ENCODE data around the gene EEF1A2.

The EEF1A2 gene

DNA sequence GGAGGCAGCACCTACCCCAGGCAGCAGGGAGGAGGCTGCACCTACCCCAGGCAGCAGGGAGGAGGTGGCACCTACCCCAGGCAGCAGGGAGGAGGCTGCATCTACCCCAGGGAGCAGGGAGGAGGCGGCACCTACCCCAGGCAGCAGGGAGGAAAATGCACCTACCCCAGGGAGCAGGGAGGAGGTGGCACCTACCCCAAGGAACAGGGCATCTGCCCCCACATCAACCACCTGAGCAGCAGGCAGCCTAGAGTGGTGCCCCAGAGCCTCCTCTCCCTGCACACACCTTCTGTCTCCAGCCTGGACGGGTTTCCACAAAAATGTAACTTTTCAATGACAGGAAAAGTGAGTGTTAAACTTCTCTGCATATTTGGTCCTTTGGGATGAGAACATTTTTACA is 36.6 kb downstream of the EEF1A2 start:
- Mint-ChIP-seq H3K27ac (no peak overlapping the region), H3K4me1 (no peaks in the 10 kb centered on the region), H3K9me3 (no peaks in the 10 kb centered on the region), H3K27me3 (ENCODE audit: low read depth) (peaks cover 58% of the 10 kb centered on the region), H3K4me3 (no peak overlapping the region), H3K36me3 (ENCODE audit: low read depth) (no peaks in the 10 kb centered on the region)
- TF ChIP-seq, protein P1, sequence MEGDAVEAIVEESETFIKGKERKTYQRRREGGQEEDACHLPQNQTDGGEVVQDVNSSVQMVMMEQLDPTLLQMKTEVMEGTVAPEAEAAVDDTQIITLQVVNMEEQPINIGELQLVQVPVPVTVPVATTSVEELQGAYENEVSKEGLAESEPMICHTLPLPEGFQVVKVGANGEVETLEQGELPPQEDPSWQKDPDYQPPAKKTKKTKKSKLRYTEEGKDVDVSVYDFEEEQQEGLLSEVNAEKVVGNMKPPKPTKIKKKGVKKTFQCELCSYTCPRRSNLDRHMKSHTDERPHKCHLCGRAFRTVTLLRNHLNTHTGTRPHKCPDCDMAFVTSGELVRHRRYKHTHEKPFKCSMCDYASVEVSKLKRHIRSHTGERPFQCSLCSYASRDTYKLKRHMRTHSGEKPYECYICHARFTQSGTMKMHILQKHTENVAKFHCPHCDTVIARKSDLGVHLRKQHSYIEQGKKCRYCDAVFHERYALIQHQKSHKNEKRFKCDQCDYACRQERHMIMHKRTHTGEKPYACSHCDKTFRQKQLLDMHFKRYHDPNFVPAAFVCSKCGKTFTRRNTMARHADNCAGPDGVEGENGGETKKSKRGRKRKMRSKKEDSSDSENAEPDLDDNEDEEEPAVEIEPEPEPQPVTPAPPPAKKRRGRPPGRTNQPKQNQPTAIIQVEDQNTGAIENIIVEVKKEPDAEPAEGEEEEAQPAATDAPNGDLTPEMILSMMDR (IDR thresholded peaks at IDR 0.05; ENCODE audit: unreplicated experiment in 3 of 3), result no peak

DNA sequence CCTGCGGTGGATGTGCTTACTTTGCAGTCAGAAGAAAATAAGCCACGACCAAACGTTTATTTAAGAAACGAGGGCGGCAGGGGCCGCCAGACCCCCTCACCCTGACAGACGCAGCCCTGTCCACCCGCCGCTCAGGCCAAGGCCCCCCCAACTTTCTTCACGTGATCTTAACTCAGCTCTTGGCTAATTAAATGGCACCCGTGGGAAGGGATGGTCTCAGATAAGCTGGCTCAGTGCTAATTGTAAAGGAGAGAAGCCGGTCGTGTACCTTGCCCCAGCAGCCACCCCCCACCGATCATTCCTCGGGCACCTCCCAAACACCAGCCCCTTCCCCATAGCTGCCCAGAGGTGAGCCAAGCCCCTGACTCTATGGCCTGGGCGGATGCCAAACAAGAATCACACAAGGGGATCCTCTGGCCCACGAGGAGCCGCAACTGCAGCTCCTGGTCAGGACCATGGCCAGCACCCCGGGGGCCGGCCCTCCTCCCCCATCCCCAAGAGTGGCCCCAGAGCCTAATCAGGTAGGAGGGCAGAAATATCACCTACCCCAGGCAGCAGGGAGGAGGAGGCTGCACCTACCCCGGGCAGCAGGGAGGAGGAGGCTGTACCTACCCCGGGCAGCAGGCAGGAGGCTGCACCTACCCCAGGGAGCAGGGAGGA is 37.6 kb downstream of the EEF1A2 start:
- Mint-ChIP-seq H3K9me3 (no peaks in the 10 kb centered on the region), H3K4me1 (no peaks in the 10 kb centered on the region), H3K27me3 (ENCODE audit: low read depth) (peaks cover 57% of the 10 kb centered on the region), H3K4me3 (no peak overlapping the region), H3K36me3 (ENCODE audit: low read depth) (no peaks in the 10 kb centered on the region), H3K27ac (no peak overlapping the region)
- TF ChIP-seq, protein P1 (IDR thresholded peaks at IDR 0.05; ENCODE audit: unreplicated experiment in 3 of 3), result no peak

DNA sequence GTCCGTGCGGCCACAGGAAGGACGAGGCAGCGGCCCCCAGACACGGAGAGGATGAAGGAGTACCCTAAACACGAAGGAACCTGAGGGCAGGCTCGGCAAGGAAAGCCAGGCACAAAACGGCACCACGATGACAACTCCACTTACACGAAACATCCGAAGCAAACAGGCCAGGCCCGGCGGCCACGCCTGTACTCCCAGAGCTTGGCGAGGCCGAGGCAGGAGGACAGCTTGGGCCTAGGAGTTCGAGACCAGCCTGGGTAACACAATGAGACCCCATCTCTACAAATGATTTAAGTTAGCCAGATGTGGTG is 39.9 kb downstream of the EEF1A2 start:
- Mint-ChIP-seq H3K4me1 (peaks cover 3% of the 10 kb centered on the region), H3K36me3 (ENCODE audit: low read depth) (no peaks in the 10 kb centered on the region), H3K27ac (no peak overlapping the region), H3K9me3 (no peaks in the 10 kb centered on the region), H3K4me3 (no peak overlapping the region), H3K27me3 (ENCODE audit: low read depth) (peaks cover 48% of the 10 kb centered on the region)
- TF ChIP-seq, protein P1 (IDR thresholded peaks at IDR 0.05; ENCODE audit: unreplicated experiment in 3 of 3), result no peak

DNA sequence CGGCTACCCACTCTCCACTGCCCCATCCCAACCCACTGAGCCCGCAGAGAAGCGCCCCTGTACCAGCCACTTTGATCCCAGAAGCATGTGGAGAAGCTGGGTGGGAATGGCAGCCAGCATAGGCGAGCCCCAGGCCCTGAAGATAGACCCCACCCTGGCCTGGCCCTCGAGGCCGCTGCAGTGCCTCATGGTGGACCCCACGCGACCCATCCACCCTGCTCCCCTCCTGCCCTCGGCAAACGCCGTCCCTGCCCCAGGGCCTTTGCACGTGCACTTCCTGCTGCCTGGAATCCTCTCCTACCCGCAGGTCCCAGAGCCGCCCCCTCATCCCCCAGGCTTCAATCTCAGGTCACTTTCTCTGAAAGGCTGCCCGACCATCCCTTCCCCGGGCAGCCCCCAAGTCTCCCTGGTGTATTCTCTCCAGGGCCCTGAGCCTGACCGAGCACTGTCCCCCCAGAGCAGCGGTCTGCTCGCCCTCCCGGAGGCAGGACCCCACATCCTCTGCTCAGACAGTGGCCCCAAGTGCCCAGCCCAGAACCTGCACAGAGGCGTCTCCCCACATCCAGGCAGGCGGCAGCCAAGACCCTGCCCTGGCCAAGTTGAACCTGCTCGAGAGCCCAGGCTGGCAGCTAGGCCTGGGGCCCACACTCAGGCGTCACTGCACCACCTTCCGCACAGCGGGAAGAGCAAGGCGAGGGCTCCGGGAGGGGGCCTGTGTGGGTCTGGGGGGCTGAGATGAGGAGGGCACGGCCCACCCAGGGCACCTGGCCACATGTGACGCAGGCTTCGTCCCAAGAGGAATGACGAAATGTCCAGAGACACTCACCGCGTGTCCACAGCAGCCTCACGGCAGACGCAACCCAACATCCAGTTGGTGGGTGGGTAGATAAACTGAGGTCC is 40.5 kb downstream of the EEF1A2 start:
- H3K27ac Mint-ChIP-seq, result no peak overlapping the region
- no peaks in the 10 kb centered on the region for H3K36me3 Mint-ChIP-seq (ENCODE audit: low read depth)
- H3K9me3 Mint-ChIP-seq, result no peaks in the 10 kb centered on the region
- H3K27me3 Mint-ChIP-seq (ENCODE audit: low read depth), result peaks cover 46% of the 10 kb centered on the region
- no peak overlapping the region for H3K4me3 Mint-ChIP-seq
- TF ChIP-seq, protein P1 (IDR thresholded peaks at IDR 0.05; ENCODE audit: unreplicated experiment in 3 of 3), result no peak
- peaks cover 7% of the 10 kb centered on the region for H3K4me1 Mint-ChIP-seq

DNA sequence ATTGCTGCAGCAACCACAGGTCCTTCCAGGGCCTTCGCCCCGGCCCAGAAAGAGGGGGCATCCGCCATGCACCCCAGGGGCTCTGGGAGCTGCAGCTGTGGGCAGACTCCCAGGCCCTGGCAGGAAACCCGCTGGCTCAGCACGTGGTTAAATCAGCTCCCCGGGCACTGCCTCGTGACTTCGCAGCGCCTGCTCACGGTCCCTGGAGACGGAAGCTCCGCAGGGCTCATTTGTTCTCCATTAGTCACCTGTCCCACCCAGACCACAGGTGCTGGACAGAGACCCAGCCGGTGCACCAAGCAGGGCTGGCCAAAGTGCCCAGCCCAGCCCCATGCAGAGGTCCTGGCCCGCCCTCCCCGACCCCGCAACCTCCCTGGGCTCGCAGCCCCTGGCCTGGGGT is 41.1 kb downstream of the EEF1A2 start:
- TF ChIP-seq, protein P1 (IDR thresholded peaks at IDR 0.05; ENCODE audit: unreplicated experiment in 3 of 3), result no peak
- peaks cover 39% of the 10 kb centered on the region for H3K27me3 Mint-ChIP-seq (ENCODE audit: low read depth)
- no peaks in the 10 kb centered on the region for H3K36me3 Mint-ChIP-seq (ENCODE audit: low read depth)
- H3K4me1 Mint-ChIP-seq, result peaks cover 7% of the 10 kb centered on the region
- no peak overlapping the region for H3K4me3 Mint-ChIP-seq
- no peaks in the 10 kb centered on the region for H3K9me3 Mint-ChIP-seq
- H3K27ac Mint-ChIP-seq, result no peak overlapping the region
